HepG2 (cell line): Measurements from ENCODE around the gene HRC. TPM values are rescaled to one million over a fixed set of nuclear protein-coding genes. Genes with fewer than 3 reads are reported as not detected.

Experiments
- HDAC1 ChIP-seq: sonication (generic); formaldehyde crosslinking; IDR thresholded peaks from 2 replicates; pipeline ENCODE4 v1.5.1; 2020; ENCODE audit warnings: mild to moderate bottlenecking, missing genetic modification reagents
- HES4 ChIP-seq: sonication (generic); formaldehyde crosslinking; IDR thresholded peaks from 2 replicates; pipeline ENCODE4 v1.9.0; 2021; ENCODE audit warnings: mild to moderate bottlenecking, missing genetic modification reagents, borderline replicate concordance
- MLXIP ChIP-seq: sonication (generic); formaldehyde crosslinking; IDR thresholded peaks from 2 replicates; pipeline ENCODE4 v1.9.0; 2021; ENCODE audit warnings: missing genetic modification reagents, borderline replicate concordance
- PRDM10 ChIP-seq: sonication (generic); formaldehyde crosslinking; IDR thresholded peaks from 2 replicates; pipeline ENCODE4 v1.4.0; 2020; ENCODE audit warnings: low read depth, missing genetic modification reagents
- PRDM4 ChIP-seq: sonication (generic); formaldehyde crosslinking; IDR thresholded peaks from 2 replicates; pipeline ENCODE4 v1.9.0; 2021; ENCODE audit warnings: missing genetic modification reagents, borderline replicate concordance
- SOX13 ChIP-seq, 3 experiments: fragments of 450-650 bp in 1 of 3; sonication (generic) in 1 of 3; formaldehyde crosslinking in 1 of 3; IDR thresholded peaks in 2 of 3; conservative IDR thresholded peaks in 1 of 3; 2 replicates each; pipeline versions ENCODE4 v1.5.0 to v1.6.1; 2016 to 2020; ENCODE audit warnings: antibody characterized with exemption in 1 of 3, mild to moderate bottlenecking in 1 of 3, missing compliant biosample characterization in 1 of 3, missing genetic modification reagents in 1 of 3, moderate library complexity in 1 of 3
- polyA plus RNA-seq, 8 experiments: library from polyadenylated mRNA; depleted of rRNA in 3 of 8; stranded (reverse) in 7 of 8; unstranded in 1 of 8; fragments of >200 nt; fragmentation: Illumina TruSeq in 4 of 8; extraction: Trizol in 4 of 8; gene quantifications; 2 replicates each; pipeline versions ENCODE4 v1.2.1 to v1.2.3, GENCODE V29; 2011 to 2016; ENCODE audit warnings: low read depth in 4 of 8, missing spikeins in 1 of 8, mixed read lengths in 1 of 8; ENCODE audit not compliant: insufficient read depth in 1 of 8
- total RNA-seq, 5 experiments: library from RNA; depleted of rRNA; stranded (reverse); fragments of >200 nt; fragmentation: Illumina TruSeq; extraction: Trizol; gene quantifications; 2 replicates each; pipeline ENCODE4 v1.2.3, GENCODE V29; 2016; ENCODE audit warnings: low read depth in 1 of 5
- TF ChIP-seq, protein P1 (sequence below): sonication (generic); formaldehyde crosslinking; IDR thresholded peaks from 2 replicates; pipeline ENCODE4 v1.5.0; 2020; ENCODE audit warnings: mild to moderate bottlenecking, missing genetic modification reagents
- TF ChIP-seq, protein P2 (sequence below): sonication (generic); formaldehyde crosslinking; IDR thresholded peaks from 2 replicates; pipeline ENCODE4 v1.4.0; 2020; ENCODE audit warnings: missing genetic modification reagents

Gene HRC
- total and polyA plus RNA-seq, 2 of the 13 experiments (the other 11 are each of a cell fraction or from before 2014, with no cell fraction given): 3.6 to 15.4 TPM

- TF ChIP-seq, protein P1, sequence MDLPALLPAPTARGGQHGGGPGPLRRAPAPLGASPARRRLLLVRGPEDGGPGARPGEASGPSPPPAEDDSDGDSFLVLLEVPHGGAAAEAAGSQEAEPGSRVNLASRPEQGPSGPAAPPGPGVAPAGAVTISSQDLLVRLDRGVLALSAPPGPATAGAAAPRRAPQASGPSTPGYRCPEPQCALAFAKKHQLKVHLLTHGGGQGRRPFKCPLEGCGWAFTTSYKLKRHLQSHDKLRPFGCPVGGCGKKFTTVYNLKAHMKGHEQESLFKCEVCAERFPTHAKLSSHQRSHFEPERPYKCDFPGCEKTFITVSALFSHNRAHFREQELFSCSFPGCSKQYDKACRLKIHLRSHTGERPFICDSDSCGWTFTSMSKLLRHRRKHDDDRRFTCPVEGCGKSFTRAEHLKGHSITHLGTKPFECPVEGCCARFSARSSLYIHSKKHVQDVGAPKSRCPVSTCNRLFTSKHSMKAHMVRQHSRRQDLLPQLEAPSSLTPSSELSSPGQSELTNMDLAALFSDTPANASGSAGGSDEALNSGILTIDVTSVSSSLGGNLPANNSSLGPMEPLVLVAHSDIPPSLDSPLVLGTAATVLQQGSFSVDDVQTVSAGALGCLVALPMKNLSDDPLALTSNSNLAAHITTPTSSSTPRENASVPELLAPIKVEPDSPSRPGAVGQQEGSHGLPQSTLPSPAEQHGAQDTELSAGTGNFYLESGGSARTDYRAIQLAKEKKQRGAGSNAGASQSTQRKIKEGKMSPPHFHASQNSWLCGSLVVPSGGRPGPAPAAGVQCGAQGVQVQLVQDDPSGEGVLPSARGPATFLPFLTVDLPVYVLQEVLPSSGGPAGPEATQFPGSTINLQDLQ (CRISPR knock-in tag): peak; percentile 2; the same call in 1 of the 2 replicates
- TF ChIP-seq HES4 (CRISPR knock-in tag) (0 out of 2 replicates have a peak, but pooled peaks have one; percentile 29), SOX13 (IDR thresholded peaks at IDR 0.05) (no peak), SOX13 (CRISPR knock-in tag; conservative IDR thresholded peaks at IDR 0.05 in 1 of 2, IDR thresholded peaks at IDR 0.05 in 1 of 2) (no peak; a peak in 1 of 4 replicates), HDAC1 (CRISPR knock-in tag) (no peak), MLXIP (CRISPR knock-in tag) (no peak), PRDM4 (CRISPR knock-in tag) (0 out of 2 replicates have a peak, but pooled peaks have one; percentile 16), PRDM10 (CRISPR knock-in tag) (peak; percentile 97)
- TF ChIP-seq, protein P2, sequence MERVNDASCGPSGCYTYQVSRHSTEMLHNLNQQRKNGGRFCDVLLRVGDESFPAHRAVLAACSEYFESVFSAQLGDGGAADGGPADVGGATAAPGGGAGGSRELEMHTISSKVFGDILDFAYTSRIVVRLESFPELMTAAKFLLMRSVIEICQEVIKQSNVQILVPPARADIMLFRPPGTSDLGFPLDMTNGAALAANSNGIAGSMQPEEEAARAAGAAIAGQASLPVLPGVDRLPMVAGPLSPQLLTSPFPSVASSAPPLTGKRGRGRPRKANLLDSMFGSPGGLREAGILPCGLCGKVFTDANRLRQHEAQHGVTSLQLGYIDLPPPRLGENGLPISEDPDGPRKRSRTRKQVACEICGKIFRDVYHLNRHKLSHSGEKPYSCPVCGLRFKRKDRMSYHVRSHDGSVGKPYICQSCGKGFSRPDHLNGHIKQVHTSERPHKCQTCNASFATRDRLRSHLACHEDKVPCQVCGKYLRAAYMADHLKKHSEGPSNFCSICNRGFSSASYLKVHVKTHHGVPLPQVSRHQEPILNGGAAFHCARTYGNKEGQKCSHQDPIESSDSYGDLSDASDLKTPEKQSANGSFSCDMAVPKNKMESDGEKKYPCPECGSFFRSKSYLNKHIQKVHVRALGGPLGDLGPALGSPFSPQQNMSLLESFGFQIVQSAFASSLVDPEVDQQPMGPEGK: no peak
These were observed 5.5 kb downstream of the HRC start (continued) for GRCh38 chr19:49149652-49150105.
